Esophagus muscularis mucosa (tissue), 3 donors: Measurements from ENCODE around the gene SPPL2C.

Experiments used
- CTCF ChIP-seq, 3 experiments: fragments of 200-600 bp in 2 of 3; fragments of 450-650 bp in 1 of 3; sonication (generic) in 2 of 3; IDR thresholded peaks; one replicate each; pipeline ENCODE4 v1.5.1; 2017 to 2019; ENCODE audit warnings: antibody characterized with exemption in 3 of 3, mild to moderate bottlenecking in 2 of 3, moderate library complexity in 1 of 3
- EP300 ChIP-seq: sonication (generic); formaldehyde crosslinking; IDR thresholded peaks from one replicate; pipeline ENCODE4 v1.6.1; 2017; ENCODE audit warnings: antibody characterized with exemption

GRCh38 chr17:45834471-45835396 lies 9.9 kb upstream of the SPPL2C start:
- TF ChIP-seq CTCF (IDR thresholded peaks at IDR 0.05) (no peak), EP300 (no peak)
